Effector memory CD4-positive, alpha-beta T cell (primary cell): ENCODE results near the gene MFSD12.

ENCODE experiments used
- DNase-seq, 3 donors: peaks; one replicate each; pipeline ENCODE4 v3.0.0-alpha.2; 2020
- H3K27ac ChIP-seq: 2 replicates; pipeline ENCODE4 v1.7.0; 2013; ENCODE audit warnings: mild to moderate bottlenecking, low read length, moderate library complexity; ENCODE audit not compliant: insufficient read depth, poor library complexity, severe bottlenecking
- H3K27me3 ChIP-seq: replicated peaks from 2 replicates; pipeline ENCODE4 v1.7.0; 2013; ENCODE audit warnings: mild to moderate bottlenecking, low read length; ENCODE audit not compliant: insufficient read depth, control insufficient read depth, poor library complexity, severe bottlenecking
- H3K36me3 ChIP-seq: 2 replicates; pipeline ENCODE4 v1.7.0; 2013; ENCODE audit warnings: mild to moderate bottlenecking, low read length, moderate library complexity; ENCODE audit not compliant: control insufficient read depth, insufficient read depth
- H3K4me1 ChIP-seq: 2 replicates; pipeline ENCODE4 v1.7.0; 2013; ENCODE audit warnings: low read length, mild to moderate bottlenecking; ENCODE audit not compliant: control insufficient read depth, insufficient read depth, poor library complexity, severe bottlenecking
- H3K4me3 ChIP-seq: 2 replicates; pipeline ENCODE4 v1.7.0; 2013; ENCODE audit warnings: low read length, low read depth, mild to moderate bottlenecking; ENCODE audit not compliant: insufficient read depth, poor library complexity, severe bottlenecking
- H3K9me3 ChIP-seq: 2 replicates; pipeline ENCODE4 v1.7.0; 2013; ENCODE audit warnings: mild to moderate bottlenecking, low read length, moderate library complexity; ENCODE audit not compliant: control insufficient read depth

Gene MFSD12

DNA sequence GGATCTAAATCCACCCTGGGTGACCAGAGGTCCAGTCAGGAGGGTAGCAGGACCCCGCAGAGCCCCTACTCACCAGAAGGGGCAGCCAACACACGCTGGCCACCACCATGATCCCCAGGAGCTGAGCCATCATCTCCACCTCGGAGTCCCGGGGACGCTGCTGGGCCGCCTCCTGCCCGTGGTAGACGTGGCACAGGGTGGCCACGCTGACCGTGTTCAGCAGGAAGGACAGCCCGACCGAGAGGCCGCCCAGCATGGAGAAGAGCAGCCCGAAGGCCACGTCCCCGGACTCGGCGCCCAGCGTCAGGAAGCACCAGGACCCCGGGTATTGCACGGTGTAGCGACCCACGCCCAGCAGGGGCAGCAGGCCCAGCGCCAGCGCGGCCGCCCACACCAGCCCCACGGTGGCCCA is 42.4 kb upstream of the MFSD12 start:
- H3K27me3 ChIP-seq: no peaks in the 10 kb centered on the region
- H3K4me1 ChIP-seq: peaks cover 3% of the 10 kb centered on the region
- H3K27ac ChIP-seq: no peak overlapping the region
- DNase-seq: no peak
- H3K36me3 ChIP-seq: no peaks in the 10 kb centered on the region
- no peak overlapping the region for H3K4me3 ChIP-seq
- no peaks in the 10 kb centered on the region for H3K9me3 ChIP-seq

DNA sequence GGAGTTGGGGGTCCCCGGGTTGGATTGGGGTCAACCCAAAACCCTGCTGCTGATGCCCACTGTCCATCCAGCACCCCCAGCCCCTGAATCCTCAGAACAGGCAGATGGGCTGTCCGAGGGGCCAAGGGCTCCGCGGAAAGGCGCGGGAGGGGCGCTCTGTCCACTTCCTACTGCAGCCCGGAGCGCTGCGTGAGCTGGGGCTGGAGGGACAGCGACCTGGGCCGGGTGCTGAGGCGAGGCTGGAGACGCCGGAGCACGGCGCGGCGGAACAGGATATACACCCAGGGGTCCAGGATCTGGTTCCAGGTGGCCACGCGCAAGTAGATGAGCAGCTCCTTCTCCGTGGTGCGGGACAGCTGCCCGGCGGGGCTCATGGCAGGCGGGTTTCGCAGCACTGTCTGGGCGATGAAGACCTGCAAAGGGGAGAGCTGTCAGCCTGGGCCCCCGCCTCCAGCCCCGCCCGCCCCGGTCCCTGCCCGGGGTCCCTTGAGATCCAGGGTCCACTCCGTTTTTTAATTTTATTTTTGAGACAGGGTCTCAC is 38.2 kb upstream of the MFSD12 start:
- no peaks in the 10 kb centered on the region for H3K9me3 ChIP-seq
- H3K27ac ChIP-seq: no peak overlapping the region
- no peak overlapping the region for H3K4me3 ChIP-seq
- no peaks in the 10 kb centered on the region for H3K27me3 ChIP-seq
- no peak for DNase-seq
- H3K4me1 ChIP-seq: no peaks in the 10 kb centered on the region
- no peaks in the 10 kb centered on the region for H3K36me3 ChIP-seq

DNA sequence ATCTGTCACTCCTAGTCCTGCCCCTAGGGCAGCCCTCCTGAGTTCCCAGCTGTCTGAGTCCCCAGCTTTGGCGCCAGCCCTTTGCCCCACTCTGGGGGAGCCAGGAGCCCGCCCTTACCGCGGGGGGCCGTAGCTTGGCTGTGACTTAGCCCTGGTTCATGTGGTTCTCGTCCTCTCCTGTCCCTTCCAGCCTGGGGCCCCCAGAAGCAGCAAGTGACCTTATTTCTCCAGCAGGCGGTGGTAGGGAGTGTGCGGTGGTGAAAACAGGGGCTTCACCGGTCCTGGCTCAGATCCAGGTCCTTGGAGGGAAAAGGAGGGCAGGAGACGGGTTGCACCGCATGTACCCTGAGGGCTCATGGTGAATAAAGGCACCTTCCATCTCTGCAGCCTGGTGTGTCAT is 35.8 kb upstream of the MFSD12 start:
- H3K4me1 ChIP-seq: no peaks in the 10 kb centered on the region
- no peaks in the 10 kb centered on the region for H3K9me3 ChIP-seq
- no peak for DNase-seq
- H3K27me3 ChIP-seq: no peaks in the 10 kb centered on the region
- H3K27ac ChIP-seq: no peak overlapping the region
- H3K4me3 ChIP-seq: no peak overlapping the region
- H3K36me3 ChIP-seq: no peaks in the 10 kb centered on the region

DNA sequence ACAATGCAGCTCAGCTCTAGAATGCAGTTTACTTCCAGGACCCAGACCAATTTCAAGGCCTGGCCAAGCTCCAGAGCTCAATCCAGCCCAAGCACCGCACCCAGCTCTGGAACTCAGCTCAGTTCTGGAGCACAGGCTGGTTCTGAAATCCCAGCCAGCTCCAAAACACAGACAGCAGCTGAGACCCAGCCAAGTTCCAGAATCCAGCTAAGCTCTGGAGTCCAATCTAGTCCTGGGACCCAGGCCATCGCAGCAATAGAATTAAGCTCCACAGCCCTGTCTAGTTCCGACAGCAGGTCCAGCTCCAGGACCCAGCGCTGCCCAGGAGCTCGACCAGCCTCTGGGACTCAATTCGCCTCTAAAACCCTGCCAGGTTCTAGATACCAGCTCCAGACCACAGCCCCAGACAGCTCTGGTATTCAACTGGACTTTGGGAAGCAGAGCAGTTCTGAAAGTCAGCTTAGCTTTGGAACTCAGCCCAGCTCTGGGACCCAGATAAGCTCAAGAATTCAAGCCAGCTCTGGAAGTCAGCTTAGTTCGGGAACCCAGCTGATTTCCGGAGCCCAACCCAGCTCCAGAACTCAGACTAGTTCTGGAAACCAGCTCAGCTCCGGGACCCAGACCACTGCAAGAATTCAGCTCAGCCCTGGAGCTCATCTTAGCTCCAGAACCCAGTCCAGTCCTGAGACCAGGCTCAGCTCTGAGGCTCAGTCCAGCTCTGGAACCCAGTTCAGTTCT is 34.7 kb upstream of the MFSD12 start:
- H3K27me3 ChIP-seq: no peaks in the 10 kb centered on the region
- no peak for DNase-seq
- H3K9me3 ChIP-seq: no peaks in the 10 kb centered on the region
- H3K27ac ChIP-seq: no peak overlapping the region
- H3K4me3 ChIP-seq: no peak overlapping the region
- H3K36me3 ChIP-seq: no peaks in the 10 kb centered on the region
- H3K4me1 ChIP-seq: no peaks in the 10 kb centered on the region

DNA sequence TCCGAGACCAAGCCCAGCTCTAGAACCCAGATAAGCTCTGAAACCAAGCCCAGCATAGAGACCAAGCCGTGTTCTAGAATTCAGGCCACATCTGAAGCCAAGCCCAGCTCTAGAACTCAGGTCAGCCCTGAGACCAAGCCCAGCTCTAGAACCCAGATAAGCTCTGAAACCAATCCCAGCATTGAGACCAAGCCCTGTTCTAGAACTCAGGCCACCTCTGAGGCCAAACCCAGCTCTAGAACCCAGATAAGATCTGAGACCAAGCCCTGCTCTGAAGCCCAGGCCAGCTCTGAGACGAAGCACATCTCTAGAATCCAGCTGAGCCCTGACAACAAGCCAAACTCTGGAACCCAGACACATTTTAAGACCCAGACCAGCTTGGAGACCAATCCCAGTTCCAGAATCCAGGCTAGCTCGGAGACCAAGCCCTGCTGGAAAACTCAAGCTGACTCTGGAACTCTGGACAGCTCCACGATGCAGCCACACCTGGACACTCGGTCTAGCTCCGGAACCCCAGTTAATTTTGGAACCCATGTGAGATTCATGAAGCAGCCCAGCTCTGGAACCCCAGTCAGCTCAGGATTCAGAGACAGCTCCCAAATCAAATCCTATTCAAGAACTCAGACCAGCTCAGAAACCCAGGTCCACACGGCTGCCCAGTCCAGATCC is 33.7 kb upstream of the MFSD12 start:
- no peak overlapping the region for H3K4me3 ChIP-seq
- no peaks in the 10 kb centered on the region for H3K27me3 ChIP-seq
- H3K27ac ChIP-seq: no peak overlapping the region
- H3K36me3 ChIP-seq: no peaks in the 10 kb centered on the region
- no peak for DNase-seq
- no peaks in the 10 kb centered on the region for H3K9me3 ChIP-seq
- no peaks in the 10 kb centered on the region for H3K4me1 ChIP-seq

DNA sequence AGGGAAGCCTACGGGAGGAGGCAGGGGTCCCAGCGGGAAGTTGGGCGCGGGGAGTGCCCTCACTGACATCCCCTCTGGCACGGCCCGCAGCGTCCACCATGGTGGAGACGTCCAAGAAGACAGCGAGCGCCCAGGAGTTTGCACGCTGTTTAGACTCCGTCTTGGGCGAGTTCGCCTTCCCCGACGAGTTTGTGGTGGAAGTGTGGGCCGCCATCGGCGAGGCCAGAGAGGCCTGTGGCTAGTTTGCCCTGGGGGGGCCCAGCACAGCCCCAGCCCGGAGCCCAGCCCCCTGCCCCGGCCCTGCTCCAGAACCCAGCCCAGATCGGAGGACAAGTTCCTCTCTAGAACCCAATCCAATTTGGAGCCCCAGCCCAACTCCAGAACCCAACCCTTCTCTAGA is 32.6 kb upstream of the MFSD12 start:
- no peaks in the 10 kb centered on the region for H3K9me3 ChIP-seq
- H3K36me3 ChIP-seq: no peaks in the 10 kb centered on the region
- no peaks in the 10 kb centered on the region for H3K27me3 ChIP-seq
- H3K27ac ChIP-seq: no peak overlapping the region
- no peak overlapping the region for H3K4me3 ChIP-seq
- H3K4me1 ChIP-seq: peaks cover 4% of the 10 kb centered on the region
- no peak for DNase-seq

DNA sequence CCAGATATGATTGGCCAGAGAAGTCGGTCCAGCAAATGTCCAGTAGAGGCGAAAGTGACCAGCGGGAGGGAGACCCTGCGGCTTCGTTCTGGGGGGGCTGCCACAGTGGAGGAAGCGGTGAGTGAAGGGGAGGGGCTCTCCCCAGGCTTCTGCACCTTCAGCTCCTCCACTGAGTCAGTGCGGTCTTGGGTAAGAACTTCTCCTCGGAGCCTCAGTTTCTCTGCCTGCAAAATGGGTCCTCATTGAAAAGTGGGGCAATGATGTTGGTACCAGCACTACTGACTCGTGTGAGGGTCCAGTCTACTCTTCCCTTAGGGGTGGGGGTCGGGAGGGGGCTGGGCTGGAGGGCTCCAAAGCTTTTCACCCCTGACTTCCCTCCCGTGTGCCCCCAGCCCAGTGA is 32.1 kb upstream of the MFSD12 start:
- Histone ChIP-seq H3K4me3 (no peak overlapping the region), H3K4me1 (peaks cover 4% of the 10 kb centered on the region), H3K9me3 (no peaks in the 10 kb centered on the region), H3K27ac (no peak overlapping the region), H3K36me3 (no peaks in the 10 kb centered on the region), H3K27me3 (no peaks in the 10 kb centered on the region)
- no peak for DNase-seq

DNA sequence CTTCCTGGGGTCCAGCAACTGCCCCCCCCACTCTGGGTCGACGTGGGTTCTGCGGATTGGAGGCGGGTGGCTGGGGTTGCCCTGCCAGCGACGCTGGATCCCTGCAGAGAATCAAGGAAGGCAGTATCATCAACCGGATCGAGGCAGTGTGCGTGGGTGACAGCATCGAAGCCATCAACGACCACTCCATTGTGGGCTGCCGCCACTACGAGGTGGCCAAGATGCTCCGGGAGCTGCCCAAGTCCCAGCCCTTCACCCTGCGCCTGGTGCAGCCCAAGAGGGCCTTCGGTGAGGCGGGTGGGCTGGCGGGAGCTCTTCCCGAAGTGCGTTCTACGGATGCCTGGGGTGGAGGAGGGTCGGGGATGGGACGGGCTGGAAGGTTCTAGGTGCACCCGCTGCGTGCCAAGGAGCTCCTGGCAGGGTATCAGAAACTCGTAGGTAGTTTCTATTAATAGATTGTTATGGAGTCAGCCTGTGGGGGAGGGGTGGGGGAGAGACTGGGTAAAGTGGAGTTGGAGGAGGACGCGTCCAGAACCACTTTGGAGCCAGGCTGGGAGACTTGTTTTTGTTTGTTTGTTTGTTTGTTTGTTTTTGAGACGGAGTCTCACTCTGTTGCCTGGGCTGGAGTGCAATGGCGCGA is 29.4 kb upstream of the MFSD12 start:
- H3K4me3 ChIP-seq: no peak overlapping the region
- no peaks in the 10 kb centered on the region for H3K36me3 ChIP-seq
- H3K27me3 ChIP-seq: no peaks in the 10 kb centered on the region
- no peak overlapping the region for H3K27ac ChIP-seq
- no peak for DNase-seq
- no peaks in the 10 kb centered on the region for H3K9me3 ChIP-seq
- H3K4me1 ChIP-seq: peaks cover 4% of the 10 kb centered on the region

DNA sequence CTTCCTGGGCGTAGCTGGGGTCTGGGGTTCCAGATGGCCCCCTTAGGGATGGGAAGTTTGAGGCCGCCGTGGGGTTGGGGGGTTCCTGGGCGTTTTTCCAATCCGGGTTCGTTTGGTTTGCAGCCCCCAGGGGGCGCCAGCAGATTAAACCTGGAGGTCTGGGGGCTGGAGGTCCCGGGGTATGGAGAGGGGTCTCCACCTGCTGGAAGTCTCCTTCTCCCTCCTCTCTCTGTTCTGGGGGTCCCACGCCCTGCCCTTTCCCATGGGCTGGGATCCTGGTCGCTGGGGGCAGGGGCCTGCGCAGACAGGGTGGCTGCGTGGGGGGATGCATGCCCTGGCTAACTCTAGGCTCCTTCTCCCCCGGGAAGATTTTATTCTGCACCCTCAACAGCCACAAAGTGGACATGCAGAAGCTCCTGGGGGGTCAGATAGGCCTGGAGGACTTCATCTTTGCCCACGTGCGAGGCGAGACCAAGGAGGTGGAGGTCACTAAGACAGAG is 28.8 kb upstream of the MFSD12 start:
- Histone ChIP-seq H3K27me3 (no peaks in the 10 kb centered on the region), H3K27ac (no peak overlapping the region), H3K4me3 (peak overlapping the region; percentile 46), H3K9me3 (no peaks in the 10 kb centered on the region), H3K4me1 (peaks cover 4% of the 10 kb centered on the region), H3K36me3 (no peaks in the 10 kb centered on the region)
- no peak for DNase-seq
